Small intestine (tissue), 7 donors: Measurements from ENCODE around the gene KHK. TPM values are rescaled to one million over a fixed set of nuclear protein-coding genes. Genes with fewer than 3 reads are reported as not detected.

Experiments used
- DNase-seq, 2 donors: peaks; one replicate each; pipeline versions ENCODE4 v3.0.0 to v3.0.0-alpha.2; 2013
- FAIRE-seq: peaks from 2 replicates; lab custom pipeline; 2012; peaks lifted over from hg19 to GRCh38; lab: Jason Lieb, UNC
- H3K27ac ChIP-seq, 3 donors: one replicate each; pipeline ENCODE4 v1.5.1; 2013; ENCODE audit warnings: low read length in 2 of 3, mild to moderate bottlenecking in 2 of 3, control low read depth in 1 of 3, inconsistent platforms in 1 of 3, low read depth in 1 of 3, moderate library complexity in 1 of 3
- H3K27me3 ChIP-seq, 3 donors: one replicate each; pipeline ENCODE4 v1.6.1; 2013; ENCODE audit warnings: low read length in 3 of 3, inconsistent platforms in 1 of 3; ENCODE audit not compliant: control insufficient read depth in 3 of 3, insufficient read depth in 3 of 3
- H3K36me3 ChIP-seq, 3 donors: one replicate each; pipeline ENCODE4 v1.6.1; 2013; ENCODE audit warnings: low read length in 3 of 3, inconsistent platforms in 1 of 3, low read depth in 1 of 3, mild to moderate bottlenecking in 1 of 3, moderate library complexity in 1 of 3; ENCODE audit not compliant: control insufficient read depth in 3 of 3, insufficient read depth in 2 of 3
- H3K4me1 ChIP-seq, 3 donors: one replicate each; pipeline ENCODE4 v1.6.1; 2013; ENCODE audit warnings: low read length in 2 of 3, inconsistent platforms in 1 of 3, low read depth in 1 of 3, mild to moderate bottlenecking in 1 of 3, moderate library complexity in 1 of 3; ENCODE audit not compliant: control insufficient read depth in 3 of 3, insufficient read depth in 2 of 3
- H3K4me3 ChIP-seq, 3 donors: one replicate each; pipeline ENCODE4 v1.5.1; 2013; ENCODE audit warnings: low read length in 3 of 3, control low read depth in 1 of 3, inconsistent platforms in 1 of 3, low read depth in 1 of 3, mild to moderate bottlenecking in 1 of 3, moderate library complexity in 1 of 3
- H3K9me3 ChIP-seq, 2 donors: one replicate each; pipeline ENCODE4 v1.6.1; 2013; ENCODE audit warnings: low read depth in 1 of 2, low read length in 1 of 2; ENCODE audit not compliant: control insufficient read depth in 2 of 2, insufficient read depth in 1 of 2
- WGBS, 3 donors: extraction: QIAGEN DNeasy Blood & Tissue Kit; methylation state at CpG; one replicate each; pipeline ENCODE4 v1.1.7; 2013; 5-methylcytosine and 5-hydroxymethylcytosine counted together
- polyA plus RNA-seq, 4 donors: library from polyadenylated mRNA; stranded (reverse) in 3 of 4; unstranded in 1 of 4; fragments of 200-250 nt in 3 of 4; fragments of 120-200 nt in 1 of 4; gene quantifications; one replicate each; pipeline versions ENCODE4 v1.2.1 to v1.2.3, GENCODE V29; 2013
- donor health status: healthy with polysubstance abuse.
- donor health status: control.
- donor health status: control.
- donor health status: Bipolar disorder and iron deficiency.
- donor health status: healthy.

KHK gene
- polyA plus RNA-seq, 4 donors, result 225 to 643 (median 399) TPM

GRCh38 chr2:27080603-27080936 is 6.0 kb upstream of the KHK start:
- Histone ChIP-seq H3K4me3 (peak overlapping the region in 1 of 3 donors; percentile 71), H3K36me3 (peaks cover 0 to 28% (median 0%) of the 10 kb centered on the region in 3 donors), H3K9me3 (no peaks in the 10 kb centered on the region), H3K27me3 (peaks cover 0 to 8% (median 0%) of the 10 kb centered on the region in 3 donors), H3K27ac (peak overlapping the region in 2 of 3 donors; percentile 1 to 39), H3K4me1 (peaks cover 3 to 15% (median 5%) of the 10 kb centered on the region in 3 donors)
- DNase-seq (no peak), FAIRE-seq (no peak)
- WGBS, 3 donors, result 76 to 91% (median 77%) methylated on average over 14 of the region's 14 CpGs

DNA sequence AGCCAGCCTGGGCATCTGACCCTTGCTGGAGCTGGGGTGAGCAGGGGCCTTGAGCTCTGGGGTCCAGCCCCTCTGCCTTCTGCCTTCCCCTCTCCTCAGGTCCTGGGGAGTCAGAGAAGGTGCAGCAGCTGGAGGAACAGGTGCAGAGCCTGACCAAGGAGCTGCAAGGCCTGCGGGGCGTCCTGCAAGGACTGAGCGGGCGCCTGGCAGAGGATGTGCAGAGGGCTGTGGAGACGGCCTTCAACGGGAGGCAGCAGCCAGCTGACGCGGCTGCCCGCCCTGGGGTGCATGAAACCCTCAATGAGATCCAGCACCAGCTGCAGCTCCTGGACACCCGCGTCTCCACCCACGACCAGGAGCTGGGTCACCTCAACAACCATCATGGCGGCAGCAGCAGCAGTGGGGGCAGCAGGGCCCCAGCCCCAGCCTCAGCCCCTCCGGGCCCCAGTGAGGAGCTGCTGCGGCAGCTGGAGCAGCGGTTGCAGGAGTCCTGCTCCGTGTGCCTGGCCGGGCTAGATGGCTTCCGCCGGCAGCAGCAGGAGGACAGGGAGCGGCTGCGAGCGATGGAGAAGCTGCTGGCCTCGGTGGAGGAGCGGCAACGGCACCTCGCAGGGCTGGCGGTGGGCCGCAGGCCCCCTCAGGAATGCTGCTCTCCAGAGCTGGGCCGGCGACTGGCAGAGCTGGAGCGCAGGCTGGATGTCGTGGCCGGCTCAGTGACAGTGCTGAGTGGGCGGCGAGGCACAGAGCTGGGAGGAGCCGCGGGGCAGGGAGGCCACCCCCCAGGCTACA is 4.4 kb upstream of the KHK start:
- Histone ChIP-seq H3K27me3 (peaks cover 0 to 8% (median 0%) of the 10 kb centered on the region in 3 donors), H3K4me3 (no peak overlapping the region), H3K27ac (peak overlapping the region in 2 of 3 donors; percentile 82 to 91), H3K9me3 (no peaks in the 10 kb centered on the region), H3K4me1 (peaks cover 3 to 15% (median 5%) of the 10 kb centered on the region in 3 donors), H3K36me3 (peaks cover 0 to 28% (median 0%) of the 10 kb centered on the region in 3 donors)
- 89 to 94% (median 92%) methylated on average over 32 to 38 of the region's 38 CpGs for WGBS, 3 donors
- FAIRE-seq (no peak), DNase-seq (no peak)

- no peak overlapping the region for H3K4me3 ChIP-seq
- DNase-seq (no peak), FAIRE-seq (no peak)
- H3K9me3 ChIP-seq, result no peaks in the 10 kb centered on the region
- H3K36me3 ChIP-seq, result peaks cover 0 to 28% (median 0%) of the 10 kb centered on the region in 3 donors
- WGBS, 3 donors, result 89 to 92% (median 90%) methylated on average over 27 of the region's 27 CpGs
- H3K27me3 ChIP-seq, result peaks cover 0 to 7% (median 0%) of the 10 kb centered on the region in 3 donors
- H3K4me1 ChIP-seq, result peaks cover 3 to 15% (median 5%) of the 10 kb centered on the region in 3 donors
- no peak overlapping the region for H3K27ac ChIP-seq
Measured at GRCh38 chr2:27082773-27083409, 3.7 kb upstream of the KHK start.

- no peak for FAIRE-seq
Measured at GRCh38 chr2:27083410-27084296, 2.9 kb upstream of the KHK start.

GRCh38 chr2:27084297-27085061 is 2.1 kb upstream of the KHK start:
- no peak overlapping the region for H3K4me3 ChIP-seq
- peaks cover 3 to 21% (median 5%) of the 10 kb centered on the region in 3 donors for H3K4me1 ChIP-seq
- FAIRE-seq (no peak), DNase-seq (no peak)
- peaks cover 0 to 36% (median 0%) of the 10 kb centered on the region in 3 donors for H3K36me3 ChIP-seq
- H3K27me3 ChIP-seq, result no peaks in the 10 kb centered on the region
- H3K9me3 ChIP-seq, result no peaks in the 10 kb centered on the region
- 85 to 93% (median 91%) methylated on average over 6 of the region's 6 CpGs for WGBS, 3 donors
- H3K27ac ChIP-seq, result no peak overlapping the region

More at GRCh38 chr2:27083410-27084296, 2.9 kb upstream of the KHK start:
- Histone ChIP-seq H3K36me3 (peaks cover 0 to 28% (median 0%) of the 10 kb centered on the region in 3 donors), H3K27me3 (peaks cover 0 to under 1% (median 0%) of the 10 kb centered on the region in 3 donors), H3K4me3 (no peak overlapping the region), H3K4me1 (peaks cover 3 to 15% (median 5%) of the 10 kb centered on the region in 3 donors), H3K9me3 (no peaks in the 10 kb centered on the region), H3K27ac (no peak overlapping the region)
- no peak for DNase-seq
- WGBS, 3 donors, result 85 to 91% (median 88%) methylated on average over 19 to 20 of the region's 20 CpGs

DNA sequence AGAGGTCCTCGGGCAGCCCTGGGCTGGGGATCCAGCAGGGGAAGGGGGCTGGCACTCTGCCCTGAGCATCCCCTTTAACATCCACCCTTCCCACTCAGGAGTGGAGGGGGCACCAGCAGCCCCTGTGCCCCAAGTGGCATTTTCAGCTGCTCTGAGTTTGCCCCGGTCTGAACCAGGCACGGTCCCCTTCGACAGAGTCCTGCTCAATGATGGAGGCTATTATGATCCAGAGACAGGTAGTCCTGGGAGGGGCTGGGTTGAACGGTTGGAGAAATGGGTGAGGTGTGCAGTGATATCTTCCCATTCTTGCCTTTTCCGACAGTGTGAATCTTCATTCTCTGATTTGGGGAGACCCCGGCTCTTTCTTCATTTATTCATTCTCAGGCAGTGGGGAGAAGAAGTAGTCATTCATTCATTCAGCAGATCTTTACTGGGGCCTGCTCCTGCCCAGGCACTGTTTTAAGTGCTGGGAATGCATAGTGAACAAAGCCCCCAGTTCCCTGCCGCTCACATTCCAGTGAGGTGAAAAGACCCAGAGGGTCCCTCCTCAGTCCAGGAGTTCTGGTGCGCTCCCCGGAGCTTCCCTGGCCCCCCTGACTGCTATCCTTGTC is 1.4 kb upstream of the KHK start:
- peak overlapping the region; percentile 81 to 91 (median 85) for H3K27ac ChIP-seq
- peak overlapping the region in 2 of 3 donors; percentile 65 to 67 for H3K4me3 ChIP-seq
- peaks cover 0 to 38% (median 0%) of the 10 kb centered on the region in 3 donors for H3K36me3 ChIP-seq
- FAIRE-seq, result no peak
- H3K9me3 ChIP-seq, result no peaks in the 10 kb centered on the region
- H3K4me1 ChIP-seq, result peaks cover 3 to 23% (median 5%) of the 10 kb centered on the region in 3 donors
- 53 to 70% (median 59%) methylated on average over 10 of the region's 10 CpGs for WGBS, 3 donors
- no peaks in the 10 kb centered on the region for H3K27me3 ChIP-seq
- no peak for DNase-seq

- peak overlapping the region; percentile 52 to 67 (median 65) for H3K4me3 ChIP-seq
- FAIRE-seq, result no peak
- no peaks in the 10 kb centered on the region for H3K27me3 ChIP-seq
- DNase-seq, result peak; percentile 80 to 83
- no peaks in the 10 kb centered on the region for H3K9me3 ChIP-seq
- H3K4me1 ChIP-seq, result peaks cover 3 to 25% (median 5%) of the 10 kb centered on the region in 3 donors
- 0 to 6% (median 1%) methylated on average over 31 to 38 of the region's 38 CpGs for WGBS, 3 donors
- peaks cover 0 to 35% (median 0%) of the 10 kb centered on the region in 3 donors for H3K36me3 ChIP-seq
- H3K27ac ChIP-seq, result peak overlapping the region; percentile 81 to 91 (median 85)
Measured at GRCh38 chr2:27085673-27086089, 891 bp upstream of the KHK start.
